H9 (cell line): ENCODE data around the gene TNKS1BP1. TPM values are rescaled to one million over a fixed set of nuclear protein-coding genes. Genes with fewer than 3 reads are reported as not detected.

Experiments
- DNase-seq: peaks from one replicate; pipeline ENCODE4 v3.0.0-alpha.2; 2017
- H2AFZ ChIP-seq: one replicate; pipeline ENCODE4 v1.6.1; 2013; ENCODE audit warnings: mild to moderate bottlenecking, low read length, control low read depth, moderate library complexity
- H2AK5ac ChIP-seq: 2 replicates; pipeline ENCODE4 v1.6.1; 2013; ENCODE audit warnings: low read length, control low read depth, mixed read lengths; ENCODE audit not compliant: insufficient read length
- H2BK120ac ChIP-seq: one replicate; pipeline ENCODE4 v1.6.1; 2013; ENCODE audit warnings: low read depth, mild to moderate bottlenecking, low read length, control low read depth, inconsistent platforms; ENCODE audit not compliant: poor library complexity, severe bottlenecking
- H2BK12ac ChIP-seq: 2 replicates; pipeline ENCODE4 v1.6.1; 2013; ENCODE audit warnings: low read length, control low read depth, mixed read lengths, low read depth; ENCODE audit not compliant: insufficient read length
- H2BK15ac ChIP-seq: 2 replicates; pipeline ENCODE4 v1.6.1; 2013; ENCODE audit warnings: low read depth, low read length, control low read depth
- H2BK20ac ChIP-seq: one replicate; pipeline ENCODE4 v1.6.1; 2013; ENCODE audit warnings: low read depth, mild to moderate bottlenecking, low read length, control low read depth, inconsistent platforms; ENCODE audit not compliant: poor library complexity, severe bottlenecking
- H2BK5ac ChIP-seq: 2 replicates; pipeline ENCODE4 v1.6.1; 2013; ENCODE audit warnings: low read length, control low read depth, mixed read lengths; ENCODE audit not compliant: insufficient read length
- H3K14ac ChIP-seq: 2 replicates; pipeline ENCODE4 v1.6.1; 2013; ENCODE audit warnings: low read length, control low read depth; ENCODE audit not compliant: insufficient read depth
- H3K18ac ChIP-seq: 2 replicates; pipeline ENCODE4 v1.6.1; 2013; ENCODE audit warnings: low read depth, mild to moderate bottlenecking, mixed read lengths, low read length, control low read depth; ENCODE audit not compliant: insufficient read length
- H3K23ac ChIP-seq: 2 replicates; pipeline ENCODE4 v1.6.1; 2013; ENCODE audit warnings: low read length, control low read depth, mixed read lengths, low read depth; ENCODE audit not compliant: insufficient read length
- H3K23me2 ChIP-seq: 2 replicates; pipeline ENCODE4 v1.6.1; 2013; ENCODE audit warnings: low read depth, mild to moderate bottlenecking, mixed read lengths, low read length, control low read depth; ENCODE audit not compliant: insufficient read length, poor library complexity, severe bottlenecking
- H3K27ac ChIP-seq: 2 replicates; pipeline ENCODE4 v1.5.1; 2013; ENCODE audit warnings: low read length, control low read depth, mixed read lengths, low read depth; ENCODE audit not compliant: insufficient read length
- H3K27me3 ChIP-seq: 2 replicates; pipeline ENCODE4 v1.6.1; 2013; ENCODE audit warnings: low read length, control low read depth, inconsistent platforms; ENCODE audit not compliant: insufficient read depth
- H3K4ac ChIP-seq: 2 replicates; pipeline ENCODE4 v1.6.1; 2013; ENCODE audit warnings: low read depth, mild to moderate bottlenecking, control low read depth, inconsistent platforms, low read length, moderate library complexity
- H3K4me1 ChIP-seq: 2 replicates; pipeline ENCODE4 v1.6.1; 2013; ENCODE audit warnings: low read length, control low read depth, inconsistent platforms; ENCODE audit not compliant: insufficient read depth
- H3K4me2 ChIP-seq: 2 replicates; pipeline ENCODE4 v1.6.1; 2013; ENCODE audit warnings: low read length, control low read depth, mixed read lengths; ENCODE audit not compliant: insufficient read length, insufficient read depth
- H3K56ac ChIP-seq: 2 replicates; pipeline ENCODE4 v1.6.1; 2013; ENCODE audit warnings: low read depth, mild to moderate bottlenecking, mixed read lengths, low read length, control low read depth; ENCODE audit not compliant: insufficient read length
- H3K79me1 ChIP-seq: 2 replicates; pipeline ENCODE4 v1.6.1; 2013; ENCODE audit warnings: low read depth, mild to moderate bottlenecking, moderate library complexity, low read length, control low read depth, inconsistent platforms; ENCODE audit not compliant: insufficient read depth, poor library complexity, severe bottlenecking
- H3K79me2 ChIP-seq: 2 replicates; pipeline ENCODE4 v1.6.1; 2013; ENCODE audit warnings: low read length, control low read depth, inconsistent platforms; ENCODE audit not compliant: insufficient read depth
- H3K9ac ChIP-seq: 2 replicates; pipeline ENCODE4 v1.6.1; 2013; ENCODE audit warnings: low read length, control low read depth, mixed read lengths; ENCODE audit not compliant: insufficient read length; ENCODE audit errors: extremely low read depth
- H3K9me3 ChIP-seq: one replicate; pipeline ENCODE4 v1.6.1; 2013; ENCODE audit warnings: low read depth, low read length, inconsistent platforms; ENCODE audit not compliant: control insufficient read depth
- H3T11ph ChIP-seq: one replicate; pipeline ENCODE4 v1.6.1; 2013; ENCODE audit warnings: mild to moderate bottlenecking, low read length, control low read depth, inconsistent platforms
- H4K20me1 ChIP-seq: one replicate; pipeline ENCODE4 v1.6.1; 2013; ENCODE audit not compliant: control insufficient read depth, insufficient read length, insufficient read depth
- H4K5ac ChIP-seq: 2 replicates; pipeline ENCODE4 v1.6.1; 2013; ENCODE audit warnings: low read depth, mild to moderate bottlenecking, mixed read lengths, low read length, control low read depth; ENCODE audit not compliant: insufficient read length
- H4K8ac ChIP-seq: replicated peaks from 2 replicates; pipeline ENCODE4 v1.6.1; 2013; ENCODE audit warnings: low read length, control low read depth, mixed read lengths, low read depth; ENCODE audit not compliant: insufficient read length
- H4K91ac ChIP-seq: 2 replicates; pipeline ENCODE4 v1.6.1; 2013; ENCODE audit warnings: low read depth, mild to moderate bottlenecking, moderate library complexity, mixed read lengths, low read length, control low read depth; ENCODE audit not compliant: insufficient read length
- H3K27ac Mint-ChIP-seq, 3 experiments: 2 replicates in 2 of 3; 3 replicates in 1 of 3; pipeline ENCODE4 v1.8.0; 2020 to 2021; ENCODE audit warnings: mixed read lengths in 3 of 3, mild to moderate bottlenecking in 1 of 3, moderate library complexity in 1 of 3
- H3K27me3 Mint-ChIP-seq: 2 replicates; pipeline ENCODE4 v1.8.0; 2021; ENCODE audit warnings: low read depth, mild to moderate bottlenecking, moderate library complexity, mixed read lengths
- H3K36me3 Mint-ChIP-seq, 3 experiments: 2 replicates in 2 of 3; 3 replicates in 1 of 3; pipeline ENCODE4 v1.8.0; 2020 to 2021; ENCODE audit warnings: low read depth in 3 of 3, mixed read lengths in 3 of 3; ENCODE audit not compliant: insufficient read depth in 1 of 3
- H3K4me1 Mint-ChIP-seq, 2 experiments: 2 replicates each; pipeline ENCODE4 v1.8.0; 2020; ENCODE audit warnings: mixed read lengths in 2 of 2
- H3K4me3 Mint-ChIP-seq, 2 experiments: 2 replicates in 1 of 2; 3 replicates in 1 of 2; pipeline ENCODE4 v1.8.0; 2020 to 2021; ENCODE audit warnings: mild to moderate bottlenecking in 2 of 2, mixed read lengths in 2 of 2, moderate library complexity in 1 of 2
- H3K9me3 Mint-ChIP-seq, 2 experiments: 2 replicates in 1 of 2; 3 replicates in 1 of 2; pipeline ENCODE4 v1.8.0; 2020; ENCODE audit warnings: mild to moderate bottlenecking in 2 of 2, mixed read lengths in 2 of 2, moderate library complexity in 1 of 2
- CTCF ChIP-seq: fragments of 200-600 bp; sonication (generic); conservative IDR thresholded peaks from 3 replicates; pipeline ENCODE4 v1.8.0; 2021; ENCODE audit warnings: antibody characterized with exemption, mild to moderate bottlenecking
- WGBS: extraction: QIAGEN DNeasy Blood & Tissue Kit; methylation state at CpG from one replicate; pipeline ENCODE4 v1.1.7; 2013; ENCODE audit warnings: missing lambda C conversion rate, low lambda C conversion rate, mixed read lengths; ENCODE audit not compliant: insufficient read length; ENCODE audit errors: extremely low coverage; 5-methylcytosine and 5-hydroxymethylcytosine counted together
- total RNA-seq: library from RNA; stranded (reverse); gene quantifications from 2 replicates; pipeline ENCODE4 v1.2.1, GENCODE V29; 2021

Gene TNKS1BP1
- total RNA-seq, 1 experiment from 2014 or later, result 130 TPM

GRCh38 chr11:57288771-57289579, 35.8 kb downstream of the TNKS1BP1 start:
- Histone ChIP-seq H3K4me1 (peaks cover 3% of the 10 kb centered on the region; the same call in 1 of the 2 replicates), H4K20me1 (no peaks in the 10 kb centered on the region), H2BK15ac (no peak overlapping the region), H3K79me2 (no peaks in the 10 kb centered on the region), H2BK12ac (no peak overlapping the region), H3K56ac (no peak overlapping the region), H2BK5ac (no peak overlapping the region), H4K91ac (no peak overlapping the region), H3T11ph (no peak overlapping the region), H4K5ac (no peak overlapping the region), H4K8ac (no peak overlapping the region), H3K23ac (no peak overlapping the region), H3K14ac (no peak overlapping the region), H2BK20ac (no peak overlapping the region), H2BK120ac (no peak overlapping the region), H3K4ac (no peak overlapping the region), H3K4me2 (no peak overlapping the region), H3K18ac (no peak overlapping the region), H3K9ac (no peak overlapping the region), H3K79me1 (no peaks in the 10 kb centered on the region), H3K9me3 (no peaks in the 10 kb centered on the region), H3K27me3 (no peaks in the 10 kb centered on the region; the same call in 1 of the 2 replicates), H3K23me2 (no peaks in the 10 kb centered on the region), H2AFZ (peak overlapping the region; percentile 34), H3K27ac (no peak overlapping the region), H2AK5ac (no peak overlapping the region)
- TF ChIP-seq CTCF, result no peak
- Mint-ChIP-seq H3K36me3 (peaks cover 0 to 4% (median 0%) of the 10 kb centered on the region in 3 experiments; a peak in 1 of 7 replicates), H3K9me3 (no peaks in the 10 kb centered on the region), H3K4me1 (peaks cover 38 to 42% of the 10 kb centered on the region in 2 experiments), H3K4me3 (no peak overlapping the region), H3K27me3 (peaks cover 3% of the 10 kb centered on the region), H3K27ac (peak overlapping the region in 1 of 3 experiments; percentile 56; a peak in 2 of 7 replicates)
- no CpG with 5 or more reads among the region's 11 CpGs for WGBS
- DNase-seq, result no peak
